ENCODE measurements around the gene GLYATL2.

The GLYATL2 gene

GRCh38 chr11:58796333-58796732 lies 48.2 kb downstream of the GLYATL2 start:
- no peak for DNase-seq

- no peak for DNase-seq
These were observed 56.0 kb downstream of the GLYATL2 start for GRCh38 chr11:58788355-58789023.

GRCh38 chr11:58787903-58788302 lies 56.6 kb downstream of the GLYATL2 start:
- no peak for DNase-seq

GRCh38 chr11:58786693-58787092 lies 57.8 kb downstream of the GLYATL2 start:
- DNase-seq: no peak

GRCh38 chr11:58784995-58785394 lies 59.5 kb downstream of the GLYATL2 start:
- DNase-seq: no peak
